ENCODE measurements around the gene RPS6KB2.

DNA sequence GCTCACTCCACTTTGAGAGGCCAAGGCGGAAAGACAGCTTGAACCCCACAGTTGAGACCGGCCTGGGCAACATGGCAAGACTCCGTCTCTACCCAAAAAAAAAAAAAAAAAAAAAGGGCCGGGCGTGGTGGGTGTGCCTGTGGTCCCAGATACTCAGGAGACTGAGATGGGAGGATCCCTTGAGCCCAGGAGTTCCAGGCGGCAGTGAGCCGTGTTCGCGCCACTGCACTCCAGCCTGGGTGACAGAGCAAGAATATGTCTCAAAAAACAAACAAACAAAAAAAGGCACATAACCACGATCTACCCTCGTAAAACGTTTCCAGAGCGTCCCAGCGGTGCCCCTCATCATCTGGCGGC lies 37.4 kb upstream of the RPS6KB2 start:
- TF ChIP-seq, protein P1, sequence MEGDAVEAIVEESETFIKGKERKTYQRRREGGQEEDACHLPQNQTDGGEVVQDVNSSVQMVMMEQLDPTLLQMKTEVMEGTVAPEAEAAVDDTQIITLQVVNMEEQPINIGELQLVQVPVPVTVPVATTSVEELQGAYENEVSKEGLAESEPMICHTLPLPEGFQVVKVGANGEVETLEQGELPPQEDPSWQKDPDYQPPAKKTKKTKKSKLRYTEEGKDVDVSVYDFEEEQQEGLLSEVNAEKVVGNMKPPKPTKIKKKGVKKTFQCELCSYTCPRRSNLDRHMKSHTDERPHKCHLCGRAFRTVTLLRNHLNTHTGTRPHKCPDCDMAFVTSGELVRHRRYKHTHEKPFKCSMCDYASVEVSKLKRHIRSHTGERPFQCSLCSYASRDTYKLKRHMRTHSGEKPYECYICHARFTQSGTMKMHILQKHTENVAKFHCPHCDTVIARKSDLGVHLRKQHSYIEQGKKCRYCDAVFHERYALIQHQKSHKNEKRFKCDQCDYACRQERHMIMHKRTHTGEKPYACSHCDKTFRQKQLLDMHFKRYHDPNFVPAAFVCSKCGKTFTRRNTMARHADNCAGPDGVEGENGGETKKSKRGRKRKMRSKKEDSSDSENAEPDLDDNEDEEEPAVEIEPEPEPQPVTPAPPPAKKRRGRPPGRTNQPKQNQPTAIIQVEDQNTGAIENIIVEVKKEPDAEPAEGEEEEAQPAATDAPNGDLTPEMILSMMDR (conservative IDR thresholded peaks at IDR 0.05; ENCODE audit: low read depth, low read length), result no peak
- TF ChIP-seq EZH2 (IDR thresholded peaks at IDR 0.05; ENCODE audit: borderline replicate concordance, low read depth, low read length, poor library complexity, severe bottlenecking), result no peak
